HG02973 (cell line): ENCODE measurements around the gene RASGRP4.
"Not testable (repeated sequence)": the region's sequence is repeated elsewhere in the genome, so short reads cannot be mapped to it uniquely, and the experiment has no call there.

ENCODE experiments used
- ATAC-seq: cut with Tn5 transposase; IDR thresholded peaks from one replicate; pipeline ENCODE4 v1.9.1; 2021; ENCODE audit warnings: moderate library complexity; ENCODE audit not compliant: unreplicated experiment

The RASGRP4 gene

GRCh38 chr19:38375098-38375493 is 50.9 kb downstream of the RASGRP4 start:
- ATAC-seq: no peak

- ATAC-seq: peak; percentile 89
Observed at GRCh38 chr19:38374332-38375097, 51.5 kb downstream of the RASGRP4 start, which contains the start of gene PSMD8. TSS of gene PSMD8 (plus strand) at chr19:38374571. CDS start at chr19:38374602, 31 bp downstream.

DNA sequence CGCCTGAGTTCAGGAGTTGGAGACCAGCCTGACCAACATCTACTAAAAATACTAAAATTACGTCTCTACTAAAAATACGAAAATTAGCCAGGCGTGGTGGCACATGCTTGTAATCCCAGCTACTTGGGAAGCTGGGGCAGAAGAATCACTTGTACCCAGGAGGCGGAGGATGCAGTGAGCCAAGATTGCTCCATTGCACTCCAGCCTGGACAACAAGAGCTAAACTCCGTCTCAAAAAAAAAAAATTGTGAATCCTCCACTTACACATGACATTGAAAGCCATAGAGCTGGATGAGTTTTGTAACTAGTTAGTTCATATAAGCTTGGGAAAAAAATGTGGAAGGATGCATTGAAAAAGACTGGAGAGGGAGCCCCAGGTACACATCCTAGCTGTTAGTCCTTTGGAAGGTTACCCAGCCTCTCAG is 52.1 kb downstream of the RASGRP4 start:
- no peak for ATAC-seq

DNA sequence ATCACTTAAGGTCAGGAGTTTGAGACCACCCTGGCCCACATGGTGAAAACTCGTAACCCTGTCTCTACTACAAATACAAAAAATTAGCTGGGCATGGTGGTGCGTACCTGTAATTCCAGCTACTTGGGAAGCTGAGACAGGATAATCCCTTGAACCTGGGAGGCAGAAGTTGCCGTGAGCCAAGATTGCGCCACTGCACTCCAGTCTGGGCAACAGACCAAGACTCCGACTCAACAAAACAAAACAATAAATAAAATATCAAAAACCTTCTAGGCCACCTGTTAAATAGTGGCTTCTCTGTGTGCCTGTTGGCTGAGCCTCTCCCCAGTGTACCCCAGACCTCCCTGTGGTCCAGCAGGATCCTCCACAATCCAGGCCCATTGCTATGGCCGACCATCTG is 54.9 kb downstream of the RASGRP4 start:
- no peak for ATAC-seq

DNA sequence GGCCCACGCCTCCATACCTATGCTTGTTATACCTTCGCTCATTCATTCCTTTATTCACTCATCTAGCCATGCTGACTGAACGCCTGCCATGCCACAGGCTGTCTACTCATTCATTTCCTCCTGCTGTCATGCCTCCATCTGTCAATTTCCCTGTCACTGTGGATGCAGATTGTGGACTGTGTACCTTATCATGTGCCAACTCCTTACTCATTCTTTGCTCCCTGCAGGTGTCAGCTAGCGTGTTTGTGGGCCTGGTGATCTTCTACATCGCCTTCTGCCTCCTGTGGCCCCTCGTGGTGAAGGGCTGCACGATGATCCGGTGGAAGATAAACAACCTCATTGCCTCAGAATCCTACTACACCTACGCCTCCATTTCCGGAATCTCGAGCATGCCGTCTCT is 55.7 kb downstream of the RASGRP4 start:
- ATAC-seq: no peak

- ATAC-seq: no peak
Observed at GRCh38 chr19:38369584-38369983, 56.4 kb downstream of the RASGRP4 start.

- no peak for ATAC-seq
Observed at GRCh38 chr19:38367041-38367440, 59.0 kb downstream of the RASGRP4 start.

DNA sequence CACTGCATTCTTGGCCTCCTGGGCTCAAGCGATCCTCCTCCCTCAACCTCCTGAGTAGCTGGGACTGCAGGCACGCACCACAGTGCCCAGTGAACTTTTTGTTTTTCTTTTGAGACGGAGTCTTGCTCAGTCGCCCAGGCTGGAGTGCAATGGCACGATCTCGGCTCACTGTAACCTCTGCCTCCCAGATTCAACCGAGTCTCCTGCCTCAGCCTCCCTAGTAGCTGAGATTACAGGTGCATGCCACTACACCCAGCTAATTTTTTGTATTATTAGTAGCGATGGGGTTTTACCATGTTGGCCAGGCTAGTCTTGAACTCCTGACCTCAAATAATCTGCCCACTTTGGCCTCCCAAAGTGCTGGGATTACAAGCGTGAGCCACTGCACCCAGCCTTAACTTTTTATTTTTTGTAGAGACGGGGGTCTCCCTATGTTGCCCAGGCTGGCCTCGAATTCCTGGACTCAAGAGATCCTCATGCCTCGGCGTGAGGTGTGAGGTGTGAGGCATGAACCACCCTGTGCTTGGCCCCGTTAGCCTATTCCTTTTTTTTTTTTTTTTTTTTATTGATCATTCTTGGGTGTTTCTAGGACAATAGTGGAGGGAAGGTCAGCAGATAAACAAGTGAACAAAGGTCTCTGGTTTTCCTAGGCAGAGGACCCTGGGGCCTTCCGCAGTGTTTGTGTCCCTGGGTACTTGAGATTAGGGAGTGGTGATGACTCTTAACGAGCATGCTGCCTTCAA is 62.9 kb downstream of the RASGRP4 start:
- ATAC-seq: not testable (repeated sequence)

GRCh38 chr19:38362076-38362945 is 63.7 kb downstream of the RASGRP4 start:
- ATAC-seq: no peak

DNA sequence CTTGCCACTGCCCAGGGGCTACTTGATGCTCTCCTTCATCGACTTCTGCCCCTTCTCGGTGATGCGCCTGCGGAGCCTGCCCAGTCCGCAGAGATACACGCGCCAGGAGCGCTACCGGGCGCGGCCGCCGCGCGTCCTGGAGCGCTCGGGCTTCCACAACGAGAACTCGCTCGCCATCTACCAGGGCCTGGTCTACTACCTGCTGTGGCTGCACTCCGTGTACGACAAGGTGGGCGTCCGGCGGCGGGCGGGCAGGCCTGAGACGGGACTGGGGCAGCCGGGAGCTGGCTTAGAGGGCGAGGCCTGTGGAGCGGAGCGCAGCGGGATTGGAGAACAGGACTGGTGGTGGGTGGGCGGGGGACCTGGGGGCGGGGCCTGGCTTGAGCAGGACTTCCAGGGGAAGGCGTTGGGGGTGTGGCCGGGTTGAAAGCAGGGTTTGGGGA is 64.4 kb downstream of the RASGRP4 start:
- no peak for ATAC-seq

GRCh38 chr19:38360839-38361631 is 65.0 kb downstream of the RASGRP4 start:
- ATAC-seq: no peak

DNA sequence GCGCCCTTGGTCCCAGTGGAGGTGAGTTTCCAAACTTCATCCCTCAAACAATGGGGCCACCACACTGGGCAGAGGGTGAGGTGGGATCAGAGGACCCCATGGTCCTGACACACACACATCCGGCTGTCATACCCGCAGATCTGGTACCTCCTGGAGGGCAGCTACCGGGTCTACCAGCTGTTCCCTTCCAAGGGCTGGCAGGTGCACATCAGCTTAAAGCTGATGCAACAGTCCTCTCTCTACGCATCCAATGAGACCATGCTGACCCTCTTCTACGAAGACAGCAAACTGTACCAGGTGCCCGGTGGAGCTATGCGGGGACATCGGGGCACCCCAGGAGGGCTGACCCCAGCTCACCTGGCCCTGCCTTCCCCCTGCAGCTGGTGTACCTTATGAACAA is 65.7 kb downstream of the RASGRP4 start:
- ATAC-seq: no peak

DNA sequence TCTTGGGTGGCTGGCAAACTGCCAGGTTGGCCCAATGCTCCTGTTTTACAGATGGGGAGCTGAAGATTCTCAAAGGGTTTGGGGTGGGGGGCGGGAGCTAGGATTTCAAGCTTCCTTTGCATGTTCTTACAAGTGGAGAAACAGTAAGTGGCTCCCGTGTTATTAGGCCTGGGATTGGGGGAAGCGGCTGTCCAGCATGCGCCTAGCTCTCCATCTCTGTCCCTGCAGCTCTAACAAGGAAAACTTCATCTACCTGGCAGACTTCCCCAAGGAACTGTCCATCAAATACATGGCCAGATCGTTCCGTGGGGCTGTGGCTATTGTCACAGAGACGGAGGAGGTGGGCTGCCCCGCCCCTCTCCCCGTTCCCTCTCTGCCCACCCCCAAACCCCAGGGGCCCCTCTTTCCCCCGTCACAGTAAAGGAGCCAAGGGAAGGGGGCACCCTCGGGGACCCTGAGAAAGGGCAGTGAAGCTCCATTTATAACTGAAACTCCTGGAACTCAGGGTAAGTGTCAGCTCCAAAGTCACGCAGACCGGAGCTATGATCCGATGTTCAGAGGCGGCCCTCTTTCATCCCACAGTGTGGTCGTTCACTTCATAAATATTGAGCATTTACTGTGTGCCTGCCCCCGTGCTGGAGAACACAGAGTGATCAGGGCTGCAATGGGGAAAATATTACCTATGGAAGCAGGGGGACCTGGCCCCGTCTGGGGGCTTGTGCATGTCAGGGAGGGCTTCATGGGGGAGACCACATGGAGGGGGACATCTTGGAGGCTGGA is 66.6 kb downstream of the RASGRP4 start:
- no peak for ATAC-seq
